H1 (cell line): ENCODE measurements around the gene LPP. TPM values are rescaled to one million over a fixed set of nuclear protein-coding genes. Genes with fewer than 3 reads are reported as not detected.

Experiments used
- CTCF ChIA-PET: fragments of 300-600 bp; sonication (Branson Sonifier 250); formaldehyde crosslinking; loops from one replicate; lab custom pipeline; 2021; ENCODE audit not compliant: partially characterized antibody; lab: Charles Lee
- POLR2A ChIA-PET: fragments of 300-600 bp; sonication (Branson Sonifier 250); formaldehyde crosslinking; loops from one replicate; lab custom pipeline; 2021; ENCODE audit warnings: inconsistent platforms; ENCODE audit not compliant: partially characterized antibody; lab: Charles Lee
- DNase-seq, 2 experiments: peaks; one replicate each; pipeline versions ENCODE4 v3.0.0 to v3.0.0-alpha.2; 2010 to 2022; ENCODE audit warnings: low spot score in 2 of 2, low read depth in 1 of 2, mixed read lengths in 1 of 2
- FAIRE-seq: peaks from 2 replicates; lab custom pipeline; 2011; peaks lifted over from hg19 to GRCh38; lab: Jason Lieb, UNC
- H2AFZ ChIP-seq: 2 replicates; pipeline ENCODE4 v1.8.1; 2012; ENCODE audit warnings: low read length, inconsistent platforms
- H2AK5ac ChIP-seq: 2 replicates; pipeline ENCODE4 v1.6.1; 2013; ENCODE audit warnings: low read depth, low read length
- H2BK120ac ChIP-seq: replicated peaks from 2 replicates; pipeline ENCODE3; 2013; ENCODE audit warnings: low read depth, low read length, inconsistent platforms
- H2BK12ac ChIP-seq: 2 replicates; pipeline ENCODE4 v1.6.1; 2013; ENCODE audit warnings: low read depth, low read length
- H2BK15ac ChIP-seq: 2 replicates; pipeline ENCODE4 v1.6.1; 2013; ENCODE audit warnings: low read length
- H2BK20ac ChIP-seq: 2 replicates; pipeline ENCODE4 v1.6.1; 2013; ENCODE audit warnings: low read length
- H2BK5ac ChIP-seq: 2 replicates; pipeline ENCODE4 v1.6.1; 2013; ENCODE audit warnings: low read depth, low read length
- H3K14ac ChIP-seq: 2 replicates; pipeline ENCODE4 v1.6.1; 2013; ENCODE audit warnings: inconsistent platforms; ENCODE audit not compliant: insufficient read length
- H3K18ac ChIP-seq: 2 replicates; pipeline ENCODE4 v1.6.1; 2013; ENCODE audit warnings: low read length; ENCODE audit errors: extremely low read depth
- H3K23ac ChIP-seq: 2 replicates; pipeline ENCODE4 v1.6.1; 2013; ENCODE audit warnings: inconsistent platforms; ENCODE audit not compliant: insufficient read length
- H3K23me2 ChIP-seq: 2 replicates; pipeline ENCODE4 v1.6.1; 2013; ENCODE audit warnings: low read depth, low read length
- H3K27ac ChIP-seq: 2 replicates; pipeline ENCODE4 v1.6.1; 2011; ENCODE audit warnings: low read depth, low read length, inconsistent platforms
- H3K27me3 ChIP-seq, 4 experiments: replicated peaks in 1 of 4; 1 replicate in 1 of 4; 2 replicates in 3 of 4; pipeline versions ENCODE4 v1.6.1 to v1.8.1; 2011 to 2013; ENCODE audit warnings: low read length in 3 of 4, mild to moderate bottlenecking in 3 of 4, inconsistent platforms in 2 of 4, mixed read lengths in 2 of 4, moderate library complexity in 1 of 4; ENCODE audit not compliant: control insufficient read depth in 3 of 4, insufficient read depth in 3 of 4; ENCODE audit errors: extremely low read depth in 1 of 4
- H3K36me3 ChIP-seq, 4 experiments: 2 replicates each; pipeline versions ENCODE4 v1.6.1 to v1.8.1; 2011 to 2013; ENCODE audit warnings: mild to moderate bottlenecking in 4 of 4, low read length in 3 of 4, moderate library complexity in 2 of 4, control low read depth in 1 of 4, inconsistent platforms in 1 of 4; ENCODE audit not compliant: insufficient read depth in 4 of 4, control insufficient read depth in 2 of 4
- H3K4ac ChIP-seq: replicated peaks from 2 replicates; pipeline ENCODE3; 2013; ENCODE audit warnings: low read length, low read depth, mixed read lengths, inconsistent platforms; ENCODE audit not compliant: insufficient read length
- H3K4me1 ChIP-seq, 4 experiments: replicated peaks in 1 of 4; 1 replicate in 1 of 4; 2 replicates in 3 of 4; pipeline versions ENCODE4 v1.6.1 to v1.8.1; 2011 to 2013; ENCODE audit warnings: low read length in 3 of 4, inconsistent platforms in 2 of 4, mixed read lengths in 1 of 4; ENCODE audit not compliant: insufficient read depth in 4 of 4, control insufficient read depth in 3 of 4
- H3K4me2 ChIP-seq, 2 experiments: 2 replicates each; pipeline versions ENCODE4 v1.6.1 to v1.8.1; 2011 to 2013; ENCODE audit warnings: low read depth in 2 of 2, low read length in 2 of 2, control low read depth in 1 of 2, inconsistent platforms in 1 of 2, mild to moderate bottlenecking in 1 of 2; ENCODE audit not compliant: insufficient read depth in 1 of 2
- H3K4me3 ChIP-seq, 4 experiments: fragments of 200-600, 300-600 bp in 1 of 4; sonication (generic), shearing (Covaris generic), sonication (Bioruptor Twin) in 1 of 4; 2 replicates each; pipeline versions ENCODE4 v1.5.1 to v1.8.1; 2011 to 2016; ENCODE audit warnings: low read length in 4 of 4, low read depth in 3 of 4, control low read depth in 2 of 4, inconsistent platforms in 2 of 4, mild to moderate bottlenecking in 2 of 4, mixed read lengths in 1 of 4, moderate library complexity in 1 of 4; ENCODE audit not compliant: insufficient read depth in 2 of 4; ENCODE audit errors: extremely low read depth in 1 of 4
- H3K56ac ChIP-seq: replicated peaks from 2 replicates; pipeline ENCODE3; 2013; ENCODE audit warnings: low read depth, mild to moderate bottlenecking, mixed read lengths, low read length, inconsistent platforms; ENCODE audit not compliant: insufficient read length
- H3K79me1 ChIP-seq: 2 replicates; pipeline ENCODE4 v1.6.1; 2013; ENCODE audit warnings: low read depth, low read length, control low read depth
- H3K79me2 ChIP-seq, 2 experiments: 2 replicates each; pipeline versions ENCODE4 v1.6.1 to v1.8.1; 2012 to 2013; ENCODE audit warnings: low read length in 2 of 2, mild to moderate bottlenecking in 2 of 2, inconsistent platforms in 1 of 2; ENCODE audit not compliant: insufficient read depth in 2 of 2, control insufficient read depth in 1 of 2
- H3K9ac ChIP-seq, 4 experiments: replicated peaks in 1 of 4; 1 replicate in 1 of 4; 2 replicates in 3 of 4; pipeline versions ENCODE4 v1.6.1 to v1.8.1; 2011 to 2013; ENCODE audit warnings: low read depth in 3 of 4, low read length in 3 of 4, control low read depth in 2 of 4, mild to moderate bottlenecking in 2 of 4, moderate library complexity in 2 of 4, inconsistent platforms in 1 of 4; ENCODE audit errors: extremely low read depth in 1 of 4
- H3K9me3 ChIP-seq, 2 experiments: 2 replicates each; pipeline versions ENCODE4 v1.6.1 to v1.8.1; 2012 to 2013; ENCODE audit warnings: mild to moderate bottlenecking in 2 of 2, moderate library complexity in 2 of 2, control low read depth in 1 of 2, inconsistent platforms in 1 of 2, low read depth in 1 of 2, low read length in 1 of 2, mixed read lengths in 1 of 2; ENCODE audit not compliant: insufficient read depth in 2 of 2
- H4K20me1 ChIP-seq, 2 experiments: replicated peaks in 1 of 2; 2 replicates each; pipeline versions ENCODE3 to v1.8.1; 2011 to 2013; ENCODE audit warnings: inconsistent platforms in 2 of 2, low read length in 2 of 2, mild to moderate bottlenecking in 1 of 2; ENCODE audit not compliant: insufficient read depth in 2 of 2, control insufficient read depth in 1 of 2
- H4K5ac ChIP-seq: 2 replicates; pipeline ENCODE4 v1.6.1; 2013; ENCODE audit warnings: low read length, low read depth, mixed read lengths, inconsistent platforms; ENCODE audit not compliant: insufficient read length
- H4K8ac ChIP-seq: 2 replicates; pipeline ENCODE4 v1.8.0; 2013; ENCODE audit warnings: mild to moderate bottlenecking, moderate library complexity, low read length, inconsistent platforms; ENCODE audit not compliant: insufficient read depth; ENCODE audit errors: extremely low read depth
- H4K91ac ChIP-seq: replicated peaks from 2 replicates; pipeline ENCODE3; 2013; ENCODE audit warnings: low read length, mixed read lengths, inconsistent platforms; ENCODE audit not compliant: insufficient read length
- E2F6 ChIP-seq: IDR thresholded peaks from 2 replicates; pipeline ENCODE4 v1.6.1; 2012; ENCODE audit warnings: inconsistent platforms
- EP300 ChIP-seq, 2 experiments: IDR thresholded peaks; 1 replicate in 1 of 2; 2 replicates in 1 of 2; pipeline ENCODE4 v1.6.1; 2011 to 2012; ENCODE audit warnings: low read depth in 2 of 2, low read length in 2 of 2, mild to moderate bottlenecking in 2 of 2, borderline replicate concordance in 1 of 2, inconsistent platforms in 1 of 2, moderate library complexity in 1 of 2
- EZH2 ChIP-seq: fragments of 200-600 bp; sonication (generic); IDR thresholded peaks from 2 replicates; pipeline ENCODE4 v1.7.1; 2012; ENCODE audit warnings: low read depth, mild to moderate bottlenecking, moderate library complexity, low read length, inconsistent platforms; ENCODE audit not compliant: severe bottlenecking
- FOSL1 ChIP-seq: IDR thresholded peaks from 2 replicates; pipeline ENCODE4 v1.6.1; 2011; ENCODE audit warnings: mild to moderate bottlenecking, low read depth, low read length, moderate library complexity; ENCODE audit not compliant: insufficient read depth
- GABPA ChIP-seq: IDR thresholded peaks from 2 replicates; pipeline ENCODE4 v1.6.1; 2011; ENCODE audit warnings: mild to moderate bottlenecking, low read length, moderate library complexity, borderline replicate concordance; ENCODE audit not compliant: insufficient read depth
- JUND ChIP-seq: IDR thresholded peaks from 2 replicates; pipeline ENCODE4 v1.6.1; 2011; ENCODE audit warnings: mild to moderate bottlenecking, improper control_type of control experiment, low read length
- KDM4A ChIP-seq: IDR thresholded peaks from one replicate; pipeline ENCODE4 v1.7.1; 2012; ENCODE audit warnings: low read depth, mild to moderate bottlenecking, moderate library complexity, low read length, inconsistent platforms; ENCODE audit not compliant: severe bottlenecking
- NANOG ChIP-seq: IDR thresholded peaks from 2 replicates; pipeline ENCODE4 v1.6.1; 2011; ENCODE audit warnings: low read length, low read depth, mild to moderate bottlenecking, inconsistent platforms; ENCODE audit not compliant: insufficient read depth, poor library complexity, severe bottlenecking
- POU5F1 ChIP-seq: IDR thresholded peaks from 2 replicates; pipeline ENCODE4 v1.6.1; 2011; ENCODE audit warnings: low read depth, mild to moderate bottlenecking, low read length, moderate library complexity
- SIRT6 ChIP-seq: IDR thresholded peaks from one replicate; pipeline ENCODE4 v1.7.1; 2012; ENCODE audit warnings: low read length, inconsistent platforms
- SRF ChIP-seq: IDR thresholded peaks from 2 replicates; pipeline ENCODE4 v1.6.1; 2011; ENCODE audit warnings: mild to moderate bottlenecking, low read depth, low read length, moderate library complexity
- USF2 ChIP-seq: IDR thresholded peaks from 2 replicates; pipeline ENCODE4 v1.6.1; 2011; ENCODE audit warnings: low read length, improper control_type of control experiment
- WGBS, 2 experiments: shearing (Covaris generic) in 1 of 2; methylation state at CpG; one replicate each; pipeline versions ENCODE4 v1.1.6 to v1.1.7; 2013 to 2015; ENCODE audit warnings: low lambda C conversion rate in 2 of 2, mixed read lengths in 2 of 2, inconsistent platforms in 1 of 2, low coverage in 1 of 2, missing lambda C conversion rate in 1 of 2; ENCODE audit not compliant: insufficient replicate concordance in 2 of 2, insufficient coverage in 1 of 2, insufficient read length in 1 of 2; ENCODE audit errors: extremely low coverage in 1 of 2, missing lambda C conversion rate in 1 of 2; 5-methylcytosine and 5-hydroxymethylcytosine counted together
- polyA plus RNA-seq, 7 experiments: library from polyadenylated mRNA; depleted of rRNA in 3 of 7; stranded (reverse) in 5 of 7; unstranded in 2 of 7; fragments of >200 nt in 5 of 7; fragments of 200-250 nt in 2 of 7; gene quantifications; 1 replicate in 5 of 7; 2 replicates in 1 of 7; 4 replicates in 1 of 7; pipeline versions ENCODE4 v1.2.1 to v1.2.3, GENCODE V29; 2011 to 2013; ENCODE audit warnings: missing spikeins in 2 of 7, mixed read lengths in 2 of 7
- total RNA-seq: library from RNA; stranded (reverse); fragmentation: NEBNext Ultra II Directional; extraction: Animal tissue kit (Norgen Biotek cat#: 25700); gene quantifications from 2 replicates; pipeline ENCODE4 v1.2.1, GENCODE V29; 2021

Gene LPP
- total and polyA plus RNA-seq, 2 of the 8 experiments (the other 6 are each of a cell fraction or from before 2014, with no cell fraction given): 10.0 to 53.3 TPM

GRCh38 chr3:188367678-188368077 lies 213.7 kb downstream of the LPP start:
- Histone ChIP-seq H2BK15ac (no peak overlapping the region), H2AK5ac (no peak overlapping the region), H3K79me1 (no peaks in the 10 kb centered on the region), H2BK5ac (no peak overlapping the region), H3K4me2 (no peak overlapping the region), H3K56ac (no peak overlapping the region), H3K4me3 (no peak overlapping the region), H3K36me3 (no peaks in the 10 kb centered on the region), H3K23ac (no peak overlapping the region), H2AFZ (no peak overlapping the region), H4K91ac (no peak overlapping the region), H2BK20ac (no peak overlapping the region), H2BK120ac (no peak overlapping the region), H3K4ac (no peak overlapping the region), H3K4me1 (peaks cover 0 to 4% (median 0%) of the 10 kb centered on the region in 4 experiments; a peak in 1 of 7 replicates), H3K79me2 (no peaks in the 10 kb centered on the region), H3K14ac (no peak overlapping the region), H4K5ac (no peak overlapping the region), H4K20me1 (no peaks in the 10 kb centered on the region), H4K8ac (no peak overlapping the region), H2BK12ac (no peak overlapping the region), H3K27me3 (no peaks in the 10 kb centered on the region), H3K18ac (no peak overlapping the region), H3K27ac (no peak overlapping the region), H3K9me3 (no peaks in the 10 kb centered on the region), H3K9ac (no peak overlapping the region), H3K23me2 (no peaks in the 10 kb centered on the region)
- CTCF ChIA-PET: interaction anchor here (0.7 to 1.0 kb wide), 2 partner anchors 159 to 386 kb away, joined by 3 read pairs; no protein-coding TSS in a partner anchor
- 86% methylated on average over 1 of the region's 1 CpG; no CpG with 5 or more reads in 1 of the 2 experiments for WGBS, 2 experiments
- FAIRE-seq (no peak), DNase-seq (no peak)
- POLR2A ChIA-PET: no interaction called here
- no peak for TF ChIP-seq GABPA
- TF ChIP-seq KDM4A: no peak
- no peak for TF ChIP-seq POU5F1
- no peak for TF ChIP-seq SIRT6
- no peak for TF ChIP-seq USF2
- no peak for TF ChIP-seq SRF
- no peak for TF ChIP-seq EP300 (IDR thresholded peaks at IDR 0.05; ENCODE audit: borderline replicate concordance in 1 of 2, low read depth in 2 of 2, low read length in 2 of 2)
- TF ChIP-seq JUND: no peak
- no peak for TF ChIP-seq NANOG
- no peak for TF ChIP-seq E2F6
- TF ChIP-seq EZH2: no peak
- no peak for TF ChIP-seq FOSL1
